ENCODE data around the gene SAMD1.

GRCh38 chr19:14105680-14106079, 15.1 kb upstream of the SAMD1 start:
- no peak for TF ChIP-seq CTCF (optimal IDR thresholded peaks at IDR 0.05 in 1 of 3, IDR thresholded peaks at IDR 0.05 in 1 of 3, conservative IDR thresholded peaks at IDR 0.05 in 1 of 3; ENCODE audit: extremely low read depth in 1 of 3, insufficient read depth in 2 of 3, low read length in 3 of 3)
- TF ChIP-seq EZH2 (IDR thresholded peaks at IDR 0.05; ENCODE audit: low read length), result no peak
